Measurements from ENCODE around the gene OR51E1. TPM values are rescaled to one million over a fixed set of nuclear protein-coding genes. Genes with fewer than 3 reads are reported as not detected.
A peak's percentile ranks its signal among the peaks of the same experiment; 100 is the strongest.

OR51E1 gene
- total and polyA plus RNA-seq, 2 donors (not counting 1 experiment from before 2014, with no cell fraction given) = not detected

DNA sequence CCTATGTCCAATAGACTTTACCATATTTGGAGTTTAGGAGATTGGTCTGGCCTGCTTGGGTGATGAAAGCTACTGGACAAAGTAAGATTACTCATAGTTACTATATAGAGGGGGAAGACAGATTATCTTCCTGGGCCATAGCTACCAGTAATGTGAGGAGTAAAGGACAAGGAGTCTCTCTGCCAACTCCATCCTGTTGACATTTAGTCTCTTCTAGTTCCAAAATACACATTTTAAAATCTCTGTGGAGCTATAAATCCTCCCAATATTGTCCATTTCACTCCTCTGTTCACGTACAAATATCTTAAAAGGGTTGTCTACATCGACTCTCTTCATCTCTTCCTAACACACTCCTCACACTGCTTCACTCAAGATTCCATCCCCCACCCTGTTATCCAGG lies 7.6 kb upstream of the OR51E1 start:
- ChIA-PET POLR2A (no interaction called here), CTCF (interaction anchor here (0.5 to 3.1 kb wide), 19 partner anchors 9 to 1718 kb away, joined by 3 to 24 read pairs (median 6); partner anchors contain the start of gene TRIM68)
- Histone ChIP-seq H4K20me1 (ENCODE audit: control insufficient read depth, insufficient read depth, low read length, poor library complexity, severe bottlenecking) (no peaks in the 10 kb centered on the region), H3K4me1 (ENCODE audit: control insufficient read depth in 2 of 2, insufficient read depth in 2 of 2, low read length in 2 of 2) (peaks cover 0 to 3% of the 10 kb centered on the region in 2 donors), H3K27ac (ENCODE audit: low read length in 2 of 2) (no peak overlapping the region), H3K27me3 (replicated peaks in 1 of 4; ENCODE audit: control extremely low read depth in 1 of 4, control insufficient read depth in 3 of 4, insufficient read depth in 4 of 4, low read length in 3 of 4) (peaks cover 0 to 10% (median 5%) of the 10 kb centered on the region in 4 experiments), H3K4me2 (replicated peaks; ENCODE audit: low read depth, low read length, poor library complexity, severe bottlenecking) (no peak overlapping the region), H3K4me3 (ENCODE audit: control extremely low read depth in 1 of 5, extremely low read depth in 1 of 5, insufficient read depth in 1 of 5, low read depth in 2 of 5, low read length in 4 of 5) (no peak overlapping the region), H3K79me2 (ENCODE audit: control insufficient read depth, insufficient read depth, low read length) (no peaks in the 10 kb centered on the region), H3K36me3 (replicated peaks in 1 of 2; ENCODE audit: control extremely low read depth in 1 of 2, control insufficient read depth in 1 of 2, extremely low read depth in 1 of 2, insufficient read depth in 2 of 2, low read length in 1 of 2) (no peaks in the 10 kb centered on the region), H3K9ac (ENCODE audit: low read length) (no peak overlapping the region), H2AFZ (ENCODE audit: insufficient read depth, low read depth, low read length, poor library complexity, severe bottlenecking) (no peak overlapping the region), H3K9me3 (ENCODE audit: control extremely low read depth in 1 of 3, control insufficient read depth in 2 of 3, insufficient read depth in 1 of 3, low read length in 2 of 3) (peaks cover 0 to 5% (median 0%) of the 10 kb centered on the region in 3 donors)
- TF ChIP-seq CTCF (IDR thresholded peaks at IDR 0.05) = no peak
- no peak for TF ChIP-seq EZH2 (IDR thresholded peaks at IDR 0.05; ENCODE audit: borderline replicate concordance, insufficient read depth, low read depth, low read length, poor library complexity, severe bottlenecking)
- WGBS (ENCODE audit: insufficient coverage) = 97% methylated on average over 2 of the region's 2 CpGs
- no peak overlapping the region for H3K27ac Mint-ChIP-seq
- no peak overlapping the region for H3K4me3 Mint-ChIP-seq
- intact Hi-C loops (cut with micrococcal nuclease) = loop anchor here (2.0 to 5.0 kb wide), 2 partner anchors 1255 to 1716 kb away; no protein-coding TSS in a partner anchor
- no peaks in the 10 kb centered on the region for H3K4me1 Mint-ChIP-seq
- peaks cover 11% of the 10 kb centered on the region for H3K27me3 Mint-ChIP-seq
- no peaks in the 10 kb centered on the region for H3K9me3 Mint-ChIP-seq (ENCODE audit: insufficient read depth)
- DNase-seq (no peak), ATAC-seq (ENCODE audit: low read depth) (no peak)

- 55% methylated on average over 12 of the region's 21 CpGs for WGBS (ENCODE audit: insufficient coverage)
- peaks cover 0 to 10% (median 5%) of the 10 kb centered on the region in 4 experiments for H3K27me3 ChIP-seq (replicated peaks in 1 of 4; ENCODE audit: control extremely low read depth in 1 of 4, control insufficient read depth in 3 of 4, insufficient read depth in 4 of 4, low read length in 3 of 4)
- Mint-ChIP-seq H3K4me1 (no peaks in the 10 kb centered on the region), H3K4me3 (no peak within 1 kb of the TSS), H3K27me3 (peaks cover 13% of the 10 kb centered on the region), H3K27ac (no peak within 1 kb of the TSS), H3K9me3 (ENCODE audit: insufficient read depth) (no peaks in the 10 kb centered on the region)
- H3K4me2 ChIP-seq (replicated peaks; ENCODE audit: low read depth, low read length, poor library complexity, severe bottlenecking) = peak within 1 kb of the TSS; percentile 58
- DNase-seq (peak; percentile 71), ATAC-seq (ENCODE audit: low read depth) (peak; percentile 73)
- peaks cover 0 to 3% of the 10 kb centered on the region in 2 donors for H3K4me1 ChIP-seq (ENCODE audit: control insufficient read depth in 2 of 2, insufficient read depth in 2 of 2, low read length in 2 of 2)
- no peaks in the 10 kb centered on the region for H3K36me3 ChIP-seq (replicated peaks in 1 of 2; ENCODE audit: control extremely low read depth in 1 of 2, control insufficient read depth in 1 of 2, extremely low read depth in 1 of 2, insufficient read depth in 2 of 2, low read length in 1 of 2)
- H3K9me3 ChIP-seq (ENCODE audit: control extremely low read depth in 1 of 3, control insufficient read depth in 2 of 3, insufficient read depth in 1 of 3, low read length in 2 of 3) = peaks cover 0 to 5% (median 0%) of the 10 kb centered on the region in 3 donors
- H3K27ac ChIP-seq (ENCODE audit: low read length in 2 of 2) = no peak within 1 kb of the TSS
- no peaks in the 10 kb centered on the region for H3K79me2 ChIP-seq (ENCODE audit: control insufficient read depth, insufficient read depth, low read length)
- H2AFZ ChIP-seq (ENCODE audit: insufficient read depth, low read depth, low read length, poor library complexity, severe bottlenecking) = peak within 1 kb of the TSS; percentile 52
- POLR2A ChIA-PET = no interaction called here
- H4K20me1 ChIP-seq (ENCODE audit: control insufficient read depth, insufficient read depth, low read length, poor library complexity, severe bottlenecking) = no peaks in the 10 kb centered on the region
- intact Hi-C loops (cut with micrococcal nuclease) = loop anchor here (2.0 to 5.0 kb wide), 2 partner anchors 1254 to 1715 kb away; no protein-coding TSS in a partner anchor
- no peak within 1 kb of the TSS for H3K9ac ChIP-seq (ENCODE audit: low read length)
- CTCF ChIA-PET = interaction anchor here (0.5 to 3.1 kb wide), 27 partner anchors 8 to 1717 kb away, joined by 3 to 24 read pairs (median 5); partner anchors contain the start of genes OR52N2 and TRIM68
- H3K4me3 ChIP-seq (ENCODE audit: control extremely low read depth in 1 of 5, extremely low read depth in 1 of 5, insufficient read depth in 1 of 5, low read depth in 2 of 5, low read length in 4 of 5) = no peak within 1 kb of the TSS
- TF ChIP-seq EZH2 (IDR thresholded peaks at IDR 0.05; ENCODE audit: borderline replicate concordance, insufficient read depth, low read depth, low read length, poor library complexity, severe bottlenecking) = no peak
- TF ChIP-seq CTCF (IDR thresholded peaks at IDR 0.05) = peak; percentile 92
These were observed 6.7 kb upstream of the OR51E1 start, which contains the start of gene OR51D1 for GRCh38 chr11:4636962-4637661. Gene OR51D1 (plus strand): TSS chr11:4637477. CDS start chr11:4639791, 2,314 bp downstream.

Measured in B cell (primary cell).